ENCODE data around the gene PXN. TPM values are rescaled to one million over a fixed set of nuclear protein-coding genes. Genes with fewer than 3 reads are reported as not detected.

Gene PXN
- polyA plus RNA-seq, 1 donor from 2014 or later, result 5.9 TPM

GRCh38 chr12:120190386-120190785 is 75.1 kb downstream of the PXN start:
- Histone ChIP-seq H3K27me3 (ENCODE audit: insufficient read depth, low read depth, low read length) (no peaks in the 10 kb centered on the region), H3K79me2 (replicated peaks; ENCODE audit: insufficient read depth, low read length) (peaks cover 18% of the 10 kb centered on the region), H3K4me2 (ENCODE audit: low read length) (no peak overlapping the region), H2AFZ (ENCODE audit: low read depth, low read length) (no peak overlapping the region), H3K9me2 (ENCODE audit: insufficient read depth, low read length) (no peaks in the 10 kb centered on the region), H3K27ac (ENCODE audit: low read length) (no peak overlapping the region), H3K4me3 (ENCODE audit: low read length) (no peak overlapping the region), H3K36me3 (ENCODE audit: insufficient read depth, low read length) (no peaks in the 10 kb centered on the region), H3F3A (ENCODE audit: insufficient read depth, low read length, poor library complexity, severe bottlenecking) (no peaks in the 10 kb centered on the region), H4K20me1 (ENCODE audit: insufficient read depth) (no peaks in the 10 kb centered on the region), H3K9me3 (ENCODE audit: low read length) (no peaks in the 10 kb centered on the region), H3K9ac (ENCODE audit: low read length) (no peak overlapping the region)
- TF ChIP-seq MXI1 (conservative IDR thresholded peaks at IDR 0.05; ENCODE audit: poor library complexity, severe bottlenecking), result no peak
- no peak for TF ChIP-seq EZH2 (IDR thresholded peaks at IDR 0.05; ENCODE audit: borderline replicate concordance, insufficient read depth, low read length, poor library complexity, severe bottlenecking)

GRCh38 chr12:120186654-120187053 is 78.9 kb downstream of the PXN start:
- Histone ChIP-seq H3K79me2 (replicated peaks; ENCODE audit: insufficient read depth, low read length) (no peaks in the 10 kb centered on the region), H3K9ac (ENCODE audit: low read length) (no peak overlapping the region), H3K36me3 (ENCODE audit: insufficient read depth, low read length) (no peaks in the 10 kb centered on the region), H3K9me2 (ENCODE audit: insufficient read depth, low read length) (no peaks in the 10 kb centered on the region), H2AFZ (ENCODE audit: low read depth, low read length) (no peak overlapping the region), H3K4me3 (ENCODE audit: low read length) (no peak overlapping the region), H3F3A (ENCODE audit: insufficient read depth, low read length, poor library complexity, severe bottlenecking) (no peaks in the 10 kb centered on the region), H3K9me3 (ENCODE audit: low read length) (no peaks in the 10 kb centered on the region), H3K27me3 (ENCODE audit: insufficient read depth, low read depth, low read length) (no peaks in the 10 kb centered on the region), H3K27ac (ENCODE audit: low read length) (no peak overlapping the region), H3K4me2 (ENCODE audit: low read length) (no peak overlapping the region), H4K20me1 (ENCODE audit: insufficient read depth) (no peaks in the 10 kb centered on the region)
- TF ChIP-seq SMC3 (conservative IDR thresholded peaks at IDR 0.05; ENCODE audit: poor library complexity) (no peak), CTCF (IDR thresholded peaks at IDR 0.05; ENCODE audit: poor library complexity, severe bottlenecking) (no peak), RAD21 (conservative IDR thresholded peaks at IDR 0.05) (no peak)

- H3K27ac ChIP-seq (ENCODE audit: low read length), result no peak overlapping the region
- H4K20me1 ChIP-seq (ENCODE audit: insufficient read depth), result no peaks in the 10 kb centered on the region
- no peaks in the 10 kb centered on the region for H3F3A ChIP-seq (ENCODE audit: insufficient read depth, low read length, poor library complexity, severe bottlenecking)
- no peaks in the 10 kb centered on the region for H3K36me3 ChIP-seq (ENCODE audit: insufficient read depth, low read length)
- no peak overlapping the region for H2AFZ ChIP-seq (ENCODE audit: low read depth, low read length)
- H3K27me3 ChIP-seq (ENCODE audit: insufficient read depth, low read depth, low read length), result no peaks in the 10 kb centered on the region
- H3K9me3 ChIP-seq (ENCODE audit: low read length), result no peaks in the 10 kb centered on the region
- TF ChIP-seq REST (IDR thresholded peaks at IDR 0.05; ENCODE audit: borderline replicate concordance) (no peak), TAF1 (IDR thresholded peaks at IDR 0.05; ENCODE audit: low read depth) (no peak), POLR2AphosphoS5 (IDR thresholded peaks at IDR 0.05) (no peak), SMC3 (conservative IDR thresholded peaks at IDR 0.05; ENCODE audit: poor library complexity) (no peak), CTCF (IDR thresholded peaks at IDR 0.05; ENCODE audit: poor library complexity, severe bottlenecking) (no peak), EZH2 (IDR thresholded peaks at IDR 0.05; ENCODE audit: borderline replicate concordance, insufficient read depth, low read length, poor library complexity, severe bottlenecking) (no peak), EP300 (conservative IDR thresholded peaks at IDR 0.05; ENCODE audit: poor library complexity, severe bottlenecking) (no peak), MXI1 (conservative IDR thresholded peaks at IDR 0.05; ENCODE audit: poor library complexity, severe bottlenecking) (no peak), RAD21 (conservative IDR thresholded peaks at IDR 0.05) (no peak)
- H3K9ac ChIP-seq (ENCODE audit: low read length), result no peak overlapping the region
- H3K4me3 ChIP-seq (ENCODE audit: low read length), result no peak overlapping the region
- H3K4me2 ChIP-seq (ENCODE audit: low read length), result no peak overlapping the region
- H3K9me2 ChIP-seq (ENCODE audit: insufficient read depth, low read length), result no peaks in the 10 kb centered on the region
- no peaks in the 10 kb centered on the region for H3K79me2 ChIP-seq (replicated peaks; ENCODE audit: insufficient read depth, low read length)
Observed at GRCh38 chr12:120183211-120183631, 82.3 kb downstream of the PXN start.
